BLaER1 (cell line): ENCODE measurements around the gene ATP2B3.
A peak's percentile ranks its signal among the peaks of the same experiment; 100 is the strongest.

Experiments used
- H3K27ac ChIP-seq: shearing (Covaris generic); formaldehyde crosslinking; 2 replicates; pipeline ENCODE4 v1.8.1; 2022
- H3K27me3 ChIP-seq: shearing (Covaris generic); formaldehyde crosslinking; 2 replicates; pipeline ENCODE4 v1.8.1; 2022
- H3K36me3 ChIP-seq: shearing (Covaris generic); formaldehyde crosslinking; 2 replicates; pipeline ENCODE4 v1.8.1; 2022
- H3K4me1 ChIP-seq: shearing (Covaris generic); formaldehyde crosslinking; 2 replicates; pipeline ENCODE4 v1.8.1; 2022
- H3K4me2 ChIP-seq: shearing (Covaris generic); formaldehyde crosslinking; 2 replicates; pipeline ENCODE4 v1.8.1; 2022
- H3K4me3 ChIP-seq: shearing (Covaris generic); formaldehyde crosslinking; 2 replicates; pipeline ENCODE4 v1.8.1; 2022
- H3K9ac ChIP-seq: shearing (Covaris generic); formaldehyde crosslinking; 2 replicates; pipeline ENCODE4 v1.8.1; 2022
- H3K9me3 ChIP-seq: shearing (Covaris generic); formaldehyde crosslinking; 2 replicates; pipeline ENCODE4 v1.8.1; 2022
- H4K20me1 ChIP-seq: shearing (Covaris generic); formaldehyde crosslinking; 2 replicates; pipeline ENCODE4 v1.8.1; 2022
- Cebpa-rat ChIP-seq: shearing (Covaris generic); IDR thresholded peaks from 2 replicates; pipeline ENCODE4 v1.8.1; 2022

The ATP2B3 gene

GRCh38 chrX:153539171-153539978 is 21.9 kb downstream of the ATP2B3 start:
- Histone ChIP-seq H3K4me1 (no peaks in the 10 kb centered on the region), H3K9ac (no peak overlapping the region), H3K9me3 (no peaks in the 10 kb centered on the region), H4K20me1 (peaks cover 59% of the 10 kb centered on the region; the same call in 1 of the 2 replicates), H3K27ac (no peak overlapping the region), H3K27me3 (peaks cover 83% of the 10 kb centered on the region), H3K36me3 (no peaks in the 10 kb centered on the region), H3K4me3 (no peak overlapping the region), H3K4me2 (no peak overlapping the region)
- TF ChIP-seq Cebpa-rat = no peak

GRCh38 chrX:153539979-153540358 is 22.5 kb downstream of the ATP2B3 start:
- Histone ChIP-seq H3K4me1 (no peaks in the 10 kb centered on the region), H3K9me3 (no peaks in the 10 kb centered on the region), H3K27me3 (peaks cover 77% of the 10 kb centered on the region), H3K4me3 (no peak overlapping the region), H3K27ac (no peak overlapping the region), H3K36me3 (no peaks in the 10 kb centered on the region), H3K4me2 (no peak overlapping the region), H3K9ac (no peak overlapping the region), H4K20me1 (peaks cover 56% of the 10 kb centered on the region; the same call in 1 of the 2 replicates)
- no peak for TF ChIP-seq Cebpa-rat

- no peak overlapping the region for H3K4me3 ChIP-seq
- H3K4me2 ChIP-seq = no peak overlapping the region
Observed at GRCh38 chrX:153544727-153545126, 27.3 kb downstream of the ATP2B3 start.

GRCh38 chrX:153546386-153546785 is 28.9 kb downstream of the ATP2B3 start:
- H3K27ac ChIP-seq = no peak overlapping the region
- no peaks in the 10 kb centered on the region for H3K9me3 ChIP-seq
- no peak overlapping the region for H3K4me2 ChIP-seq
- no peak overlapping the region for H3K4me3 ChIP-seq
- H4K20me1 ChIP-seq = peaks cover 27% of the 10 kb centered on the region; the same call in 1 of the 2 replicates
- H3K36me3 ChIP-seq = no peaks in the 10 kb centered on the region
- H3K9ac ChIP-seq = no peak overlapping the region
- peaks cover 68% of the 10 kb centered on the region for H3K27me3 ChIP-seq
- no peak for TF ChIP-seq Cebpa-rat
- H3K4me1 ChIP-seq = no peaks in the 10 kb centered on the region

More at GRCh38 chrX:153544727-153545126, 27.3 kb downstream of the ATP2B3 start:
- Histone ChIP-seq H3K9ac (no peak overlapping the region), H4K20me1 (peaks cover 41% of the 10 kb centered on the region; the same call in 1 of the 2 replicates), H3K27ac (no peak overlapping the region), H3K9me3 (no peaks in the 10 kb centered on the region), H3K4me1 (no peaks in the 10 kb centered on the region), H3K36me3 (no peaks in the 10 kb centered on the region), H3K27me3 (peaks cover 75% of the 10 kb centered on the region)
- TF ChIP-seq Cebpa-rat = no peak

- Histone ChIP-seq H3K4me2 (no peak overlapping the region), H3K4me3 (no peak overlapping the region), H3K36me3 (no peaks in the 10 kb centered on the region), H3K4me1 (no peaks in the 10 kb centered on the region), H3K27ac (no peak overlapping the region), H4K20me1 (peaks cover 27% of the 10 kb centered on the region; the same call in 1 of the 2 replicates), H3K9me3 (no peaks in the 10 kb centered on the region), H3K9ac (no peak overlapping the region), H3K27me3 (peaks cover 71% of the 10 kb centered on the region)
- TF ChIP-seq Cebpa-rat = no peak
Observed at GRCh38 chrX:153547195-153547594, 29.8 kb downstream of the ATP2B3 start.

GRCh38 chrX:153549231-153549630 is 31.8 kb downstream of the ATP2B3 start:
- H3K9ac ChIP-seq = no peak overlapping the region
- H3K9me3 ChIP-seq = no peaks in the 10 kb centered on the region
- peaks cover 76% of the 10 kb centered on the region for H3K27me3 ChIP-seq
- peaks cover 43% of the 10 kb centered on the region for H4K20me1 ChIP-seq
- H3K4me3 ChIP-seq = no peak overlapping the region
- no peak overlapping the region for H3K27ac ChIP-seq
- H3K4me2 ChIP-seq = no peak overlapping the region
- no peaks in the 10 kb centered on the region for H3K36me3 ChIP-seq
- TF ChIP-seq Cebpa-rat = no peak
- H3K4me1 ChIP-seq = 0 out of 2 replicates have a peak, but pooled peaks cover 2% of the 10 kb centered on the region

GRCh38 chrX:153549807-153550206 is 32.4 kb downstream of the ATP2B3 start:
- Histone ChIP-seq H3K36me3 (no peaks in the 10 kb centered on the region), H3K4me1 (peaks cover 8% of the 10 kb centered on the region), H3K4me2 (no peak overlapping the region), H4K20me1 (peaks cover 49% of the 10 kb centered on the region), H3K27me3 (peaks cover 80% of the 10 kb centered on the region), H3K9me3 (no peaks in the 10 kb centered on the region), H3K4me3 (no peak overlapping the region), H3K9ac (no peak overlapping the region), H3K27ac (no peak overlapping the region)
- no peak for TF ChIP-seq Cebpa-rat

- Histone ChIP-seq H3K4me2 (no peak overlapping the region), H3K9ac (no peak overlapping the region), H4K20me1 (peaks cover 53% of the 10 kb centered on the region), H3K4me3 (no peak overlapping the region), H3K9me3 (no peaks in the 10 kb centered on the region), H3K27me3 (peaks cover 76% of the 10 kb centered on the region), H3K36me3 (no peaks in the 10 kb centered on the region), H3K4me1 (peaks cover 21% of the 10 kb centered on the region), H3K27ac (no peak overlapping the region)
- TF ChIP-seq Cebpa-rat = no peak
Observed at GRCh38 chrX:153551135-153551534, 33.7 kb downstream of the ATP2B3 start.

GRCh38 chrX:153554519-153555167 is 37.2 kb downstream of the ATP2B3 start:
- Histone ChIP-seq H3K27me3 (peaks cover 61% of the 10 kb centered on the region), H3K4me1 (peaks cover 53% of the 10 kb centered on the region), H3K9me3 (no peaks in the 10 kb centered on the region), H3K9ac (no peak overlapping the region), H3K27ac (peak overlapping the region; percentile 44; the same call in 1 of the 2 replicates), H4K20me1 (peaks cover 29% of the 10 kb centered on the region), H3K36me3 (no peaks in the 10 kb centered on the region), H3K4me2 (peak overlapping the region; percentile 72), H3K4me3 (no peak overlapping the region)
- TF ChIP-seq Cebpa-rat = no peak

GRCh38 chrX:153556767-153557166 is 39.3 kb downstream of the ATP2B3 start:
- peak overlapping the region; percentile 51 for H3K4me2 ChIP-seq
- peaks cover 67% of the 10 kb centered on the region for H3K4me1 ChIP-seq
- H3K9ac ChIP-seq = no peak overlapping the region
- TF ChIP-seq Cebpa-rat = no peak
- H3K27ac ChIP-seq = no peak overlapping the region
- no peaks in the 10 kb centered on the region for H3K36me3 ChIP-seq
- peaks cover 66% of the 10 kb centered on the region for H3K27me3 ChIP-seq
- H3K4me3 ChIP-seq = no peak overlapping the region
- no peaks in the 10 kb centered on the region for H3K9me3 ChIP-seq
- H4K20me1 ChIP-seq = peaks cover 29% of the 10 kb centered on the region
